GM18520 (cell line): ENCODE results near the gene GSTCD.
"Not testable (repeated sequence)": the region's sequence is repeated elsewhere in the genome, so short reads cannot be mapped to it uniquely, and the experiment has no call there.

Source experiments
- ATAC-seq: cut with Tn5 transposase; IDR thresholded peaks from one replicate; pipeline ENCODE4 v1.9.1; 2021; ENCODE audit not compliant: unreplicated experiment

The GSTCD gene

GRCh38 chr4:105715692-105716278 is 7.2 kb downstream of the GSTCD start:
- ATAC-seq, result no peak

GRCh38 chr4:105719204-105719603 is 10.6 kb downstream of the GSTCD start:
- no peak for ATAC-seq

GRCh38 chr4:105725623-105726022 is 17.0 kb downstream of the GSTCD start:
- no peak for ATAC-seq

GRCh38 chr4:105729895-105730294 is 21.3 kb downstream of the GSTCD start:
- not testable (repeated sequence) for ATAC-seq

GRCh38 chr4:105735217-105735616 is 26.6 kb downstream of the GSTCD start:
- ATAC-seq, result not testable (repeated sequence)

- ATAC-seq, result no peak
Measured at GRCh38 chr4:105741548-105741947, 33.0 kb downstream of the GSTCD start.

GRCh38 chr4:105748222-105748621 is 39.6 kb downstream of the GSTCD start:
- ATAC-seq, result no peak

- ATAC-seq, result no peak
Measured at GRCh38 chr4:105751718-105752299, 43.2 kb downstream of the GSTCD start.

GRCh38 chr4:105753361-105753760 is 44.8 kb downstream of the GSTCD start:
- no peak for ATAC-seq

- ATAC-seq, result no peak
Measured at GRCh38 chr4:105755375-105755774, 46.8 kb downstream of the GSTCD start.

- ATAC-seq, result no peak
Measured at GRCh38 chr4:105758958-105759357, 50.4 kb downstream of the GSTCD start.

GRCh38 chr4:105765690-105766407 is 57.3 kb downstream of the GSTCD start:
- ATAC-seq, result no peak

GRCh38 chr4:105767579-105767978 is 59.0 kb downstream of the GSTCD start:
- no peak for ATAC-seq

GRCh38 chr4:105770524-105770923 is 61.9 kb downstream of the GSTCD start:
- not testable (repeated sequence) for ATAC-seq

GRCh38 chr4:105772065-105772464 is 63.5 kb downstream of the GSTCD start:
- not testable (repeated sequence) for ATAC-seq

- not testable (repeated sequence) for ATAC-seq
Measured at GRCh38 chr4:105775760-105776415, 67.3 kb downstream of the GSTCD start.

GRCh38 chr4:105780176-105780575 is 71.6 kb downstream of the GSTCD start:
- no peak for ATAC-seq

- no peak for ATAC-seq
Measured at GRCh38 chr4:105784761-105785160, 76.2 kb downstream of the GSTCD start.

- no peak for ATAC-seq
Measured at GRCh38 chr4:105785792-105786191, 77.2 kb downstream of the GSTCD start.

GRCh38 chr4:105786748-105787147 is 78.2 kb downstream of the GSTCD start:
- ATAC-seq, result no peak

- no peak for ATAC-seq
Measured at GRCh38 chr4:105797225-105797624, 88.6 kb downstream of the GSTCD start.
